ENCODE results near the gene USP17L21.
"Not testable (repeated sequence)": the region's sequence is repeated elsewhere in the genome, so short reads cannot be mapped to it uniquely, and the experiment has no call there.

The USP17L21 gene

GRCh38 chr4:9262572-9262971 lies at the start of gene USP17L21:
Gene USP17L21, plus strand, starts transcription at chr4:9262872. Its CDS starts 0 bp downstream, at chr4:9262872.
- DNase-seq (ENCODE audit: low spot score); in situ Hi-C loops (cut with MboI; ENCODE audit: low sequenced_read_pairs, unreplicated experiment): not testable (repeated sequence)

DNA sequence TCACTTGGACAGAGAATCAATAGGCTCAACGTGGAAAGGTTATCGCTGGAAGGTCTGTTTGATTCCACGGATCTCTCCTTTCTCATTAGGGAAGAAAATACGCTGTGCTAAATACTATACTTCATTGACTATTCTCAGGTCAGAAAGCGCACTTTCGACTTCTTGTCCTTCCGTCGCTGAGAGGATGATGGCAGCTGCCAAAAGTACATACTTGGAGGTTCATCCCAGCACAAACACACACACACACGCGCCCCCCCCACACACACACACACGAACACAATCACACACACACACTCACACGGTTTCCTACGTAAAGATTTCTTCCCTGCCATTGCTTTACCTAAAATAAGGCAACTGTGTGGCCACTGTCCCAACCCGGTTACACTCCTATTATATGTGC lies 48.0 kb upstream of the USP17L21 start:
- in situ Hi-C loops (cut with MboI; ENCODE audit: low sequenced_read_pairs, unreplicated experiment); DNase-seq (ENCODE audit: low spot score): not testable (repeated sequence)

DNA sequence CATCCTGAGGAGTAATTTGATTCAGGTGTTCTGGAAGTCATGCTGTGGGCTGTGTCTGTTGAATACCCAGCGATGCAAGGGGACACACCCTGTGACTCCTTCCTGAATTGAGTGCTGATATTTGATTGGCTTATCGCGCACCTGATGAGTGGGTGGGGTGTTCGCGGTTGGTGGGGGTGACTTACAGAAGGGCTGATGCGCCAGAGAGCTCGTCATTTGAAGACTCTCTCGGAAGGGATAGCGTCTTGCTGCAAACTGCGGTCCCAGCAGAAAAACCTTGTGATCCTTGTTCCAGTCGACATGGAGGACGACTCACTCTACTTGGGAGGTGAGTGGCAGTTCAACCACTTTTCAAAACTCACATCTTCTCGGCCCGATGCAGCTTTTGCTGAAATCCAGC lies 47.6 kb upstream of the USP17L21 start, which contains the start of gene USP17L11:
Gene USP17L11 (plus strand): TSS at position 301 of the 400 bp plus-strand sequence. CDS start 0 bp downstream, at position 301.
- in situ Hi-C loops (cut with MboI; ENCODE audit: low sequenced_read_pairs, unreplicated experiment); DNase-seq (ENCODE audit: low spot score): not testable (repeated sequence)

DNA sequence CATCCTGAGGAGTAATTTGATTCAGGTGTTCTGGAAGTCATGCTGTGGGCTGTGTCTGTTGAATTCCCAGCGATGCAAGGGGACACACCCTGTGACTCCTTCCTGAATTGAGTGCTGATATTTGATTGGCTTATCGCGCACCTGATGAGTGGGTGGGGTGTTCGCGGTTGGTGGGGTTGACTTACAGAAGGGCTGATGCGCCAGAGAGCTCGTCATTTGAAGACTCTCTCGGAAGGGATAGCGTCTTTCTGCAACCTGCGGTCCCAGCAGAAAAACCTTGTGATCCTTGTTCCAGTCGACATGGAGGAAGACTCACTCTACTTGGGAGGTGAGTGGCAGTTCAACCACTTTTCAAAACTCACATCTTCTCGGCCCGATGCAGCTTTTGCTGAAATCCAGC lies 42.8 kb upstream of the USP17L21 start, which contains the start of gene USP17L12:
Gene USP17L12 (plus strand): TSS at position 301 of the 400 bp plus-strand sequence. CDS start 0 bp downstream, at position 301.
- in situ Hi-C loops (cut with MboI; ENCODE audit: low sequenced_read_pairs, unreplicated experiment); DNase-seq (ENCODE audit: low spot score): not testable (repeated sequence)

DNA sequence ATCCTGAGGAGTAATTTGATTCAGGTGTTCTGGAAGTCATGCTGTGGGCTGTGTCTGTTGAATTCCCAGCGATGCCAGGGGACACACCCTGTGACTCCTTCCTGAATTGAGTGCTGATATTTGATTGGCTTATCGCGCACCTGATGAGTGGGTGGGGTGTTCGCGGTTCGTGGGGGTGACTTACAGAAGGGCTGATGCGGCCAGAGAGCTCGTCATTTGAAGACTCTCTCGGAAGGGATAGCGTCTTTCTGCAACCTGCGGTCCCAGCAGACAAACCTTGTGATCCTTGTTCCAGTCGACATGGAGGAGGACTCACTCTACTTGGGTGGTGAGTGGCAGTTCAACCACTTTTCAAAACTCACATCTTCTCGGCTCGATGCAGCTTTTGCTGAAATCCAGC lies 38.1 kb upstream of the USP17L21 start, which contains the start of gene USP17L13:
Gene USP17L13 (plus strand): TSS at position 301 of the 400 bp plus-strand sequence. CDS start 0 bp downstream, at position 301.
- DNase-seq (ENCODE audit: low spot score); in situ Hi-C loops (cut with MboI; ENCODE audit: low sequenced_read_pairs, unreplicated experiment): not testable (repeated sequence)

- DNase-seq (ENCODE audit: low spot score); in situ Hi-C loops (cut with MboI; ENCODE audit: low sequenced_read_pairs, unreplicated experiment): not testable (repeated sequence)
Measured at GRCh38 chr4:9230249-9230648, 32.4 kb upstream of the USP17L21 start.

- in situ Hi-C loops (cut with MboI; ENCODE audit: low sequenced_read_pairs, unreplicated experiment); DNase-seq (ENCODE audit: low spot score): not testable (repeated sequence)
Measured at GRCh38 chr4:9234085-9234484, 28.6 kb upstream of the USP17L21 start, which contains the start of gene USP17L15. Gene USP17L15, plus strand, starts transcription at chr4:9234385. Its CDS starts 0 bp downstream, at chr4:9234385.

GRCh38 chr4:9238461-9238860 lies 24.2 kb upstream of the USP17L21 start:
- DNase-seq (ENCODE audit: low spot score); in situ Hi-C loops (cut with MboI; ENCODE audit: low sequenced_read_pairs, unreplicated experiment): not testable (repeated sequence)

- in situ Hi-C loops (cut with MboI; ENCODE audit: low sequenced_read_pairs, unreplicated experiment); DNase-seq (ENCODE audit: low spot score): not testable (repeated sequence)
Measured at GRCh38 chr4:9243579-9243978, 19.1 kb upstream of the USP17L21 start, which contains the start of gene USP17L17. Gene USP17L17, plus strand, starts transcription at chr4:9243879. Its CDS starts 0 bp downstream, at chr4:9243879.

- in situ Hi-C loops (cut with MboI; ENCODE audit: low sequenced_read_pairs, unreplicated experiment); DNase-seq (ENCODE audit: low spot score): not testable (repeated sequence)
Measured at GRCh38 chr4:9247953-9248680, 14.6 kb upstream of the USP17L21 start, which contains the start of gene USP17L18. Gene USP17L18, plus strand, starts transcription at chr4:9248630. Its CDS starts 0 bp downstream, at chr4:9248630.

GRCh38 chr4:9253078-9253477 lies 9.6 kb upstream of the USP17L21 start, which contains the start of gene USP17L19:
Gene USP17L19, plus strand, starts transcription at chr4:9253378. Its CDS starts 0 bp downstream, at chr4:9253378.
- DNase-seq (ENCODE audit: low spot score); in situ Hi-C loops (cut with MboI; ENCODE audit: low sequenced_read_pairs, unreplicated experiment): not testable (repeated sequence)

GRCh38 chr4:9257824-9258223 lies 4.8 kb upstream of the USP17L21 start, which contains the start of gene USP17L20:
Gene USP17L20, plus strand, starts transcription at chr4:9258124. Its CDS starts 0 bp downstream, at chr4:9258124.
- in situ Hi-C loops (cut with MboI; ENCODE audit: low sequenced_read_pairs, unreplicated experiment), result not testable (repeated sequence)

DNA sequence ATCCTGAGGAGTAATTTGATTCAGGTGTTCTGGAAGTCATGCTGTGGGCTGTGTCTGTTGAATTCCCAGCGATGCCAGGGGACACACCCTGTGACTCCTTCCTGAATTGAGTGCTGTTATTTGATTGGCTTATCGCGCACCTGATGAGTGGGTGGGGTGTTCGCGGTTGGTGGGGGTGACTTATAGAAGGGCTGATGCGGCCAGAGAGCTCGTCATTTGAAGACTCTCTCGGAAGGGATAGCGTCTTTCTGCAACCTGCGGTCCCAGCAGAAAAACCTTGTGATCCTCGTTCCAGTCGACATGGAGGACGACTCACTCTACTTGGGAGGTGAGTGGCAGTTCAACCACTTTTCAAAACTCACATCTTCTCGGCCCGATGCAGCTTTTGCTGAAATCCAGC lies 4.6 kb downstream of the USP17L21 start, which contains the start of gene USP17L22:
Gene USP17L22 (plus strand): TSS at position 301 of the 400 bp plus-strand sequence. CDS start 0 bp downstream, at position 301.
- DNase-seq (ENCODE audit: low spot score); in situ Hi-C loops (cut with MboI; ENCODE audit: low sequenced_read_pairs, unreplicated experiment): not testable (repeated sequence)

More at GRCh38 chr4:9257824-9258223, 4.8 kb upstream of the USP17L21 start, which contains the start of gene USP17L20:
- DNase-seq (ENCODE audit: low spot score), result not testable (repeated sequence)

DNA sequence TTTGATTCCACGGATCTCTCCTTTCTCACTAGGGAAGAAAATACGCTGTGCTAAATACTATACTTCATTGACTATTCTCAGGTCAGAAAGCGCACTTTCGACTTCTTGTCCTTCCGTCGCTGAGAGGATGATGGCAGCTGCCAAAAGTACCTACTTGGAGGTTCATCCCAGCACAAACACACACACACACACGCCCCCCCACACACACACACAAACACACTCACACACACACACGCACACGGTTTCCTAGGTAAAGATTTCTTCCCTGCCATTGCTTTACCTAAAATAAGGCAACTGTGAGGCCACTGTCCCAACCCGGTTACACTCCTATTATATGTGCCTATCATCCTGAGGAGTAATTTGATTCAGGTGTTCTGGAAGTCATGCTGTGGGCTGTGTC lies 9.0 kb downstream of the USP17L21 start:
- DNase-seq (ENCODE audit: low spot score); in situ Hi-C loops (cut with MboI; ENCODE audit: low sequenced_read_pairs, unreplicated experiment): not testable (repeated sequence)

Data from GM13976 (cell line).